Mucosa of descending colon (tissue), 3 donors: Measurements from ENCODE around the gene PTK7. TPM values are rescaled to one million over a fixed set of nuclear protein-coding genes. Genes with fewer than 3 reads are reported as not detected.

Source experiments
- ATAC-seq: fragments of 200-7000 bp; cut with Tn5 transposase; one replicate; pipeline ENCODE4 v1.9.1; 2020; ENCODE audit warnings: mild to moderate bottlenecking, moderate library complexity
- DNase-seq, 3 donors: peaks; one replicate each; pipeline ENCODE4 v3.0.0-alpha.2; 2020
- H3K36me3 ChIP-seq: fragments of 200-600 bp; one replicate; pipeline ENCODE4 v1.8.0; 2021; ENCODE audit warnings: low read depth, mild to moderate bottlenecking
- H3K4me1 ChIP-seq: fragments of 200-600 bp; one replicate; pipeline ENCODE4 v1.8.0; 2021; ENCODE audit warnings: low read depth, mild to moderate bottlenecking
- H3K4me3 ChIP-seq: fragments of 200-600 bp; one replicate; pipeline ENCODE4 v1.8.0; 2021; ENCODE audit warnings: mild to moderate bottlenecking
- H3K9me3 ChIP-seq: fragments of 200-600 bp; one replicate; pipeline ENCODE4 v1.8.0; 2021; ENCODE audit warnings: mild to moderate bottlenecking
- CTCF ChIP-seq: fragments of 200-600 bp; IDR thresholded peaks from one replicate; pipeline ENCODE4 v1.8.0; 2022; ENCODE audit warnings: antibody characterized with exemption, mild to moderate bottlenecking
- intact Hi-C, 2 donors: fragments of 100-400 bp; cut with DNase I in 1 of 2; cut with micrococcal nuclease in 1 of 2; formaldehyde crosslinking; loops; one replicate each; pipeline versions ENCODE4 v1.11.0 to v1.11.1; 2022; cut with DNase I, micrococcal nuclease
- total RNA-seq, 3 donors: library from RNA; stranded (reverse); fragmentation: NEBNext Ultra II Directional in 2 of 3; extraction: Animal tissue kit (Norgen Biotek cat#: 25700) in 2 of 3; gene quantifications; one replicate each; pipeline versions ENCODE4 v1.2.1 to v1.2.4, GENCODE V29; 2021 to 2023
- donor health status: DM: no; HTN: no; CAD: no; lungs with moderate emphysema.
- donor health status: DM: no; HTN: no; CAD: no.
- donor health status: DM: no; HTN: yes; CAD: no.

Gene PTK7
- total RNA-seq, 3 donors from 2014 or later, result 8.3 to 12.9 (median 9.4) TPM

DNA sequence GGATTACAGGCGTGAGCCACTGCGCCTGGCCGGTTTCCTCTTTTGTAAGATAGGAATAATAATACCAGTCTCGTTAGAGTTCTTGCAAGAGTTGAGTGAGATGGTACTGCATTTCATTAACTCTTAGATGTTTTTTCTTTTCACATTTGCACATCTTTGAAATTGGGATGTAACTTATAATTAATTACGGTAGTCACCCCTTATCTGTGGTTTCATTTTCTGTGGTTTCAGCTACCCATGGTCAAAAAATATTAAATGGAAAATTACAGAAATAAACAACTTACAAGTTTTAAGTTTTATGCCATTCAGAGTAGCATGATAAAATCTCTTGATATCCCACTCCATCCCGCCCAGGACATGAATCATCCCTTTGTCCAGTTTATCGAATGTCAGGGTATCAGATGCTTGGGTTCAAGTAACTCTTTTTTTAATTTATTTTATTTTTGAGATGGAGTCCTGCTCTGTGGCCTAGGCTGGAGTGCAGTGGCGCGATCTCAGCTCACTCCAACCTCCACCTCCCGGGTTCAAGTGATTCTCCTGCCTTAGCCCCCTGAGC is 15.4 kb downstream of the PTK7 start:
- DNase-seq (no peak), ATAC-seq (no peak)
- Histone ChIP-seq H3K9me3 (no peaks in the 10 kb centered on the region), H3K36me3 (no peaks in the 10 kb centered on the region), H3K4me1 (peaks cover 6% of the 10 kb centered on the region), H3K4me3 (no peak overlapping the region)
- no peak for TF ChIP-seq CTCF
- intact Hi-C loops, result no loop called here

- intact Hi-C loops, result no loop called here
These were observed 16.5 kb downstream of the PTK7 start for GRCh38 chr6:43092635-43093034.

DNA sequence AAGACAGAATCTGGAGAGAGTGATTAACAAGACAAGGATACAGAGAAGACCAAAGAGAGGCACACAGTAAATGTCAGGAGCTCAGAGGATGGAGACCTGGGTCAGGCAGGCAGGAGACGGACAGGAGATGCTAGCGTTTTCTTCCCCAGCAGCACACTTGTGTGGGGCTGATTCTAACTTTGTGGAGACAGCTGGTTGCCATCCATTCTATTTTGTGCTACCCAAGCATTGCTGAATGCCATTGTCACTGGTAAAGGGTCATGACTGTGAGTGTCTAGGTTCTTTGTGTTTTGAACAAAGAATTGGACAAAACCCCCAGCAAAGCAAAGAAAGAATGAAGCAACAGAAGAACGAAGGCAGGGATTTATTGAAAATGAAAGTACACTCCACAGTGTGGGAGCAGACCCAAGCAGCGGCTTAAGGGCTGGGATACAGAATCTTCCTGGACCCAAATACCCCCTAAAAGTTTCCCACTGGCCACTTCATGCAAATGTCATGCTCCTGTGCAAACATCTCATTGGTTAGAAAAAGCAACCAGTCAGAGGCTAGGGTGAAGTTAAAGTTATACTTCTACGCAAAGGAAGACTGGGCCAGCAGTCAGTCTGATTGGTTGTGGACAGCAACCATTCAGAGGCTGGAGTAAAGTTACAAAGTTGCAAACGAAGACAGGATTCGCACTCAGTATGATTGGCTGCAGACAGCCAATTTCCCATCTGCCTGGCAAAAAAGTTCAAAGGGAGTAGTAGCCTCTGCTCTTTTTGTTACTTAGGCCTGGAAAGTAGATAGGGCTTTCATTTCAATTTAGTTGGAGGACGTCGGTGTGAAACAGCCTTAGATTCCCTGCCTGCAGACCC is 17.5 kb downstream of the PTK7 start:
- peaks cover 12% of the 10 kb centered on the region for H3K4me1 ChIP-seq
- ATAC-seq (peak; percentile 60), DNase-seq (peak in 1 of 3 donors; percentile 31)
- no peak for TF ChIP-seq CTCF
- H3K9me3 ChIP-seq, result no peaks in the 10 kb centered on the region
- H3K36me3 ChIP-seq, result no peaks in the 10 kb centered on the region
- intact Hi-C loops, result no loop called here
- no peak overlapping the region for H3K4me3 ChIP-seq

More at GRCh38 chr6:43092635-43093034, 16.5 kb downstream of the PTK7 start:
- Histone ChIP-seq H3K4me3 (no peak overlapping the region), H3K9me3 (no peaks in the 10 kb centered on the region), H3K36me3 (no peaks in the 10 kb centered on the region), H3K4me1 (peaks cover 12% of the 10 kb centered on the region)
- ATAC-seq (no peak), DNase-seq (no peak)
- no peak for TF ChIP-seq CTCF

DNA sequence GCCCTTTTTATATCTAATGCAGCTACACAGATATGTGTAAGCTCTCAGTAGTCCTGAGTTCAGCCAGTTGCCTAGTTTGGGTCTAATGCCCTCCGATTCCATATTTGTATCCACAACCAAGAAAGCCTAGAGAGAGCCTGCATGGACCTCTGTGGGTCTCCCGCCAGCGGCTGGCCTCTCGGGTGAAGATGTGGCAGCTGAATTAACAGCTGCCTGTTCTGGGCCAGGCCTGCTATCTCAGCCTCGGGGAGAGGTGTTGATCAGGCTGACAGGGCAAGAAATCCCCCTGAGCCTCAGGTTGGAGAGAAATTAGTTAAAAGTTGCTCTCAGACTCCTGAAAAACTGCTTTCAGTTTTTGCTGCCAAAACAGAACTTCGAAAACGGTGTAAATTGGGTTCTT is 19.8 kb downstream of the PTK7 start:
- H3K4me3 ChIP-seq, result no peak overlapping the region
- TF ChIP-seq CTCF, result no peak
- H3K36me3 ChIP-seq, result no peaks in the 10 kb centered on the region
- peaks cover 12% of the 10 kb centered on the region for H3K4me1 ChIP-seq
- DNase-seq (no peak), ATAC-seq (peak; percentile 52)
- intact Hi-C loops, result no loop called here
- H3K9me3 ChIP-seq, result no peaks in the 10 kb centered on the region

GRCh38 chr6:43096451-43097097 is 20.5 kb downstream of the PTK7 start:
- ATAC-seq, result peak; percentile 77
- DNase-seq, result no peak
- intact Hi-C loops, result no loop called here
- TF ChIP-seq CTCF, result no peak
- Histone ChIP-seq H3K36me3 (no peaks in the 10 kb centered on the region), H3K4me1 (peaks cover 12% of the 10 kb centered on the region), H3K9me3 (no peaks in the 10 kb centered on the region), H3K4me3 (no peak overlapping the region)
